Measurements from ENCODE around the gene ASPRV1.

ASPRV1 gene

DNA sequence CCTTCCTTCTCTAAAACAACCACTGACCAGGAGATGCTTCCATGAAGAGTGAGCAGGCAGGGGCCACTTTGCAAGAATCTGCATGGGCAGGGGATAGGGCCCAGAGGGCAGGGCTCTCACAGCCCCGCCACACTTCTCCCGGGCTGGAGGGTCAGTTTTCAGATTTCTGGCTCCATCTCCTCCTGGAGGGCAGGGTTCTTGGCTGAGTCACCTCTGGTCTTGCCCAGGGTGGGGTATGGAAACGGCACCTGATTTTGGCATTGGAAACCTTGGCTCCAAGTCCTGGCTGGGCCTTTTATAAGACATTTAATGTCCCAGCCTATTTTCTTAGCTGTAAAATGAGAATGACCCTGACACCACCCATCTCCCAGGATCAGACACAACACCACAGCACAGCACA is 27.6 kb upstream of the ASPRV1 start:
- in situ Hi-C loops (cut with MboI; ENCODE audit: low sequenced_read_pairs) = no loop called here

DNA sequence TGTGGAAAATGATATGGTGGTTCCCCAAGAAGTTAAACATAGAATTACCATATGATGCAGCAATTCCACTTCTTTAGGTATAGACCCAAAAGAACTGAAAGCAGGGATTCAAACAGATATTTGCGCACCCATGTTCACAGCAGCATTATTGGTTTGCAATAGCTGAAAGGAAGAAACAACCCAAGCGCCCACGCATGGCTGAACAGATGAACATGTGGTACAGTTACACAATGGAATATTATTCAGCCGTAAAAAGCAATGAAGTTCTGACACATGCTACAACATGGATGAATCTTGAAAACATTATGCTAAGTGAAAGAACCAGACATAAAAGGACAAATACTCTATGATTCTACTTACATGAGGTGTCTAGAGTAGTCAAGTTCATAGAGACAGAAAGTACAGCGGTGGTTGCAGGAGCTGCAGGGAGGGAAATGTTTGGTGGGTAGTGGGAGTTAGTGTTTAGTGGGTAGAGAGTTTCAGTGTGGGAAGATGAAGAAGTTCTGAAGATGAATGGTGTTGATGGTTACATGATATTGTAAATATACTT is 26.7 kb upstream of the ASPRV1 start:
- in situ Hi-C loops (cut with MboI; ENCODE audit: low sequenced_read_pairs) = no loop called here

GRCh38 chr2:69986691-69987090 is 25.3 kb upstream of the ASPRV1 start:
- in situ Hi-C loops (cut with MboI; ENCODE audit: low sequenced_read_pairs) = no loop called here

GRCh38 chr2:69985688-69986087 is 24.3 kb upstream of the ASPRV1 start:
- in situ Hi-C loops (cut with MboI; ENCODE audit: low sequenced_read_pairs) = no loop called here

DNA sequence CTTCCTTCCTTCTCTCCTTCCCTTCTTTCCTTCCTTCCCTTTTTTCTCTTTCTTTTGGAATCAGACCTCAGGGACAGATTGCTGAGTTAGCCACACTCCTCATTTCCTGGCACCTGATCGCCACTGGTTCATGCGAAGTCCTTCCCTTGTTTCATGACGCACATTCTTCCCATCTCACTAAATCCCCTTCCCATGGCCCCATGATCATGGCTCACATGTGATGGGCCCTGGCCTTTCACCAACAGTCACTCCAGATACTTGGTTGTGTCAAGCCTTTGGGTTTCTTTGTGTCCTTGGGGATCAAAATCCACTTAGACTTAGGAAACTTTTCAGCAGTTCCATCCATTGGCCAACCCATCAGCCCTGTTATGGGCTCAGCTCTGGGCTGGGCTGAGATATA is 23.8 kb upstream of the ASPRV1 start:
- in situ Hi-C loops (cut with MboI; ENCODE audit: low sequenced_read_pairs) = no loop called here

- in situ Hi-C loops (cut with MboI; ENCODE audit: low sequenced_read_pairs) = no loop called here
Measured at GRCh38 chr2:69983392-69983966, 22.0 kb upstream of the ASPRV1 start.

GRCh38 chr2:69979902-69980807 is 18.7 kb upstream of the ASPRV1 start:
- in situ Hi-C loops (cut with MboI; ENCODE audit: low sequenced_read_pairs) = no loop called here

DNA sequence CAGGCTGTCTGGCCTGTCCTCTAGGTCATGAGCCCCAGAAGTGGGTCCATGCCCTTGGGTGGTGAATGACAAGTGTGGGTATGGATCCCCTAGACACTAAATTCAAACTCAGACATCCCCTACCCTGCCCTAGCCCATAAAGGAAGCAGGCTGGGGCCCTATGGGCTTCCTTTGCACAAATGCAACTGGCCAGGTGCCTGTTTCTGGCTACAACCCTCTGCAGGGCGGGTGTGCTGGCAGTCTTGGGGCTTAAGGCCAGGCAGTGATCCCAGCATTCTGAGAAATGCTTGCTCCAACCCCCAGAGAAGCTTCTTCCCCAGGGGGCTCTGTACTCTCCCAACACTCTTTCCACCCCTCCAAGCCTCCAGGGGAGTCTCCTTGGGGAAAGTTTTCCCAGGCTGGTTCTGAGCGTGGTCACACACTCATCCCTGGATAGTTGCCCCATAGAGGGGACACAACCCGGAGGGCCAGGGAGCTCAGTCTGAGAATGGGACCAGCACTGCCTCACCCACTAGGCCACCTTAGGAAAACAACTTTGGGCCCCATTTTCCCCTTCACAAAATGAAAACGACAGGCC is 16.6 kb upstream of the ASPRV1 start:
- in situ Hi-C loops (cut with MboI; ENCODE audit: low sequenced_read_pairs) = no loop called here

DNA sequence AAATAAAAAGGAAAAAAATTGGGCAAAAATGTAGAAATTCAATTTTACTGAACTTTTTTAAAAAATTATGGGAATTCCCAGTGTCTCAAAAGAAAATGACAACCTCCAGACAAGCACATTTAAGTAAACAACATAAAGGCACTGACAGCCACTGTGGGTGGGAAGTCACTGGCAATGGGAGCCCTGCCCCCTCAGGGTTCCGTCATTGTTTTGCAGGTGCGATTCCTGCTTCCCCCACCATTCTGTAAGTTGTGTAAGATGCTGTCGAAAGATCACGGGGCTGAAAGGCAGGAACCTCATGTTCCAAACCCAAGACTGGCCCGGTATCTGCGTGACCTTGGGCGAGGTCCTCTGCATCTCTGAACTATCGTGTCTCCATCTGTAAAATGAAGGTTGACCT is 15.8 kb upstream of the ASPRV1 start:
- in situ Hi-C loops (cut with MboI; ENCODE audit: low sequenced_read_pairs) = no loop called here

- in situ Hi-C loops (cut with MboI; ENCODE audit: low sequenced_read_pairs) = no loop called here
Measured at GRCh38 chr2:69975853-69976462, 14.5 kb upstream of the ASPRV1 start.

DNA sequence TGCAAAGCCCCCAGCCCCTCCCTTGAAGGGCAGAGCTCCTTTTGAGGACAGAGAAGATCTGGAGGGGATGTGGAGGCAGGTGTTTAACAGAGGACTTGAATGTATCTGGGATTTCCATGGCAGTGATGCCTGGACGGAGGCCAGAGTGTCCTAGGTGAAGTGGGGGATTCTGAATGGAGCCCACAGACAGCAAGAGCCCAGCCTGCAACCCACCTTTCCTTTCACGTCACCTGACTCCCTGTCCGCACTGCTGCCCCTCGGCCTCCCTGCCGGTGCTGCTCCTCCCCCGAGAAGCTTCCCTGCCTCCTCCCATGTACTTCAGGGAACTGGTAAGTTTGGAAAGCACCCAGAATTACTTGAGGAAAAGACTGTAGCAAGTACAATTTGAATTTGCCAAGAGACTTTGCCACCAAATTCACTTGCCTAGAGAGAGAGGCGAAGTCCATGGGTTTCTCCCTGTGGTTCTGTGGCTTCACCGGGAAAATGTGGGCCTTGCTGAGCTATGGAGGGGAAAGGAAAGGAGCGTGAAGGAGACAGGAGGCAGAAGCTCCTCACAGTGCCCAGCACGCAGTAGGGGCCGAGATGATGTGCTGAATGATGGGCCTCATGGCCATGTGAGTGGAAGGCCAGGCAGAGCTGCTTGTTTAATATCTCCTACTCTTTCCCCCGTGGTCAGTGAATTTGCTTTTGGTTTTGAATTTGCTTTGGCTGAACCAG is 13.9 kb upstream of the ASPRV1 start:
- in situ Hi-C loops (cut with MboI; ENCODE audit: low sequenced_read_pairs) = no loop called here

DNA sequence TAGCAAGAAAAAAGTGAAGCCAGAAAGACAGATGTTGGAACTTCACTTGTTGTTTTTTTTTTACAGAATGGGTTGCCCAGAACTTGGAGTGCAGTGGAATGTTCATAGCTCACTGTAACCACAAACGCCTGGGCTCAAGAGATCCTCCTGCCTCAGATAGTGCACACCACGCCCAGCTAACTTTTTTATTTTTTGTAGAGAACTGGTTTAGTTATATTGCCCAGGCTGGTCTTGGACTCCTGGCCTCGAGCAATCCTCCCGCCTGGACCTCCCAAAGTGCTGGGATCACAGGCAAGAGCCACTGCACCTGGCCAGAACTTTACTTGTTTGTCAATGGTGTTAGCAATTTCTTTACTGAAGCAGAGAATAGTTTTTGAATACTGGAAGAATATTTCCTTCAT is 11.9 kb upstream of the ASPRV1 start:
- in situ Hi-C loops (cut with MboI; ENCODE audit: low sequenced_read_pairs) = no loop called here

DNA sequence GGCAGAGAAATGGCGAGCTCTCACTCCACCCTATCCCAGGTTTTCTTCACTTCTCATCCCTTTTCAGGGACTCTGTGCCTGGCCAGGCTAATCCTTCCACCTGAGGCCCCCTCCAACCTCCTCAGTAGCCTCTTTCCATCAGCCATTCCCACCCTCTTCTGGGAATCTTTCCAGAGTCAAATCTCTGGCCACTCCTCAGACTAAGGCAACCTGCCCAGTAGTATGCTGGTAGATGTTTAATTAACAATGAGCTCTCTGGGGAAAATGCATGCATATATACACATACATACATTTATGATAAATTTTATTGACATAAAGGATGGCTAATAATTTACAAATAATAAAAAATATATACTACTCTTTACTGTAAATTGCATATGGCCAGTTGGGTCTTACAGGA is 11.4 kb upstream of the ASPRV1 start:
- in situ Hi-C loops (cut with MboI; ENCODE audit: low sequenced_read_pairs) = no loop called here

- in situ Hi-C loops (cut with MboI; ENCODE audit: low sequenced_read_pairs) = no loop called here
Measured at GRCh38 chr2:69969991-69970390, 8.6 kb upstream of the ASPRV1 start.

- in situ Hi-C loops (cut with MboI; ENCODE audit: low sequenced_read_pairs) = no loop called here
Measured at GRCh38 chr2:69969126-69969983, 7.9 kb upstream of the ASPRV1 start.

GRCh38 chr2:69968609-69969008 is 7.2 kb upstream of the ASPRV1 start:
- in situ Hi-C loops (cut with MboI; ENCODE audit: low sequenced_read_pairs) = no loop called here

DNA sequence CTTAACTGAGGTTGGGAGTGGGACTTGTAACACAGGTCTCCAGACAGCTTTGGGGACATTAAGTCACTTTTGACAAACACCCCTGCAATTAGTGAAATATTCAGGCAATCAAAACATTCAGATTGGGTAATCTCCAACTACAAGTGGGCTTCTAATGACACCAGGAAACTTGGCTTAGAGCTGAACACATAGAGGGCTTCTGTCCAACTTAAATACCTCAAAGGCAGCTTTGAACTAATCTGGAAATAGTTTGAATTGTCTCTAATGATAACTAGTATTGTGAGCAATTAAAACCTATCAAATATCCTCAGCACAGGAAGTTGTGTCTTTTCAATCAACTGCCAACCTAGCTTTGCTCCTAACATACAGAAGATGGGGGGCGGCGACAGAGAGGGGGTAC is 5.1 kb upstream of the ASPRV1 start:
- in situ Hi-C loops (cut with MboI; ENCODE audit: low sequenced_read_pairs) = no loop called here

DNA sequence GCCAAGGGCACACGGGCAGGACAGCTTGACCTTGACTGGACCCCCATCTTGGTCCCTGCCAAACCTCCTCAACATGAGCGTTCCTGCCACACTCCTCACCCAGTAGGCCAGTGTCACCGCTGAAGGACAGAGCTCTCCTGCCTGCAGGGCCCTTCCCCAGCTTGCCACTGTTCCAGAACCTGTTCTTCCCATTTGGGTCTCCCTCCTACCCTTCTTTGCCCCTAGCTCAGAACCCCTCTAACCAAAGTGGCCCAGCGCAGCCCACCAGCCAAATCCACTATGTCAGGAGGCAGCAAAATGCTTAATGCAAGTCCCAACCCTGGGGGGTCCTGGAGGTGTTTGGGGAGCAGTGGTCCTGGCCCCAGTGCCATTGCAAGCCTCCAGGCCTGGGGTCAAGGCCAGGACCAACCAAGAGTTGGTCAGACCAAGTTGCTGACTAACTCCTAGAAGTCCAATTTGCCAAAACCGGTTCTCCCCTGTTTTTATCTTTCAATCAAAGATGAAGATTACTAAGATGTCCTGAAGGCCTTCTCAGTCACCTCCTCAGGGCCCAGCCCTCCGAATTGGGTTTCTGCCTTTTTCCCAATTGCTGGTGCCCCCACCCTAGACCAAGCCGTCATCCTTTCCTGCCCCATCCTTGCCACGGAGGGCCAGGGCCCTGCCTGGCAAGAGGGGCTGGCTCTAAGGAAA is 4.5 kb upstream of the ASPRV1 start:
- in situ Hi-C loops (cut with MboI; ENCODE audit: low sequenced_read_pairs) = no loop called here

DNA sequence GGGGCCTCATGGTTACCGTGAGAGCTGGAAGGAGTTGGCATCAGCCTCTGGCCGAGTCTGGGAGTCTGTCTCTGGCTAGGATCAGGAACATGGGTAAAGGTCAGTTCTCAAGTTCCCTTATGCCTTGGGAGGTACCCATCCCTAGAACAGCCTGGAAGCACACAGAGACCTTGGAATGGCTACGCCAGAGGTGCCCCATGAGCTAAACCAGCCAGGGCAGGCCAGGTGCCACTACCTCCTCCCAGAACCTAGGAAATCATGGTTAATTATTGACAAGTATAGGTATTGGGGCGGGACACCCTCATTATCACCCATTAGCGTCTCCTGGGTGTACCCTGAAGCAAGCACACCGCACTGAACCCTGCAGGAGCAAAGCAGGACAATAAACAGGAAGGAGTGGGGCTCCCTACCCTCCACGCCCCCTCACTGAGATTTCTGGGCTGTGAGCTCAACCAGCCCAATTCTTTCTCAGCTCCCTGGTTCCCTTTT is 3.0 kb upstream of the ASPRV1 start:
- in situ Hi-C loops (cut with MboI; ENCODE audit: low sequenced_read_pairs) = no loop called here

All from HL-60/S4 treated with retinoic acid at 250 ng/mL for 4 days and 3 days (cell line).